HepG2 (cell line): ENCODE results near the gene ASAP2. TPM values are rescaled to one million over a fixed set of nuclear protein-coding genes. Genes with fewer than 3 reads are reported as not detected.
A peak's percentile ranks its signal among the peaks of the same experiment; 100 is the strongest.

Source experiments
- BORCS8-MEF2B ChIP-seq: sonication (generic); formaldehyde crosslinking; IDR thresholded peaks from 2 replicates; pipeline ENCODE4 v1.8.0; 2022; ENCODE audit warnings: mild to moderate bottlenecking, missing genetic modification reagents
- BRD4 ChIP-seq: sonication (generic); formaldehyde crosslinking; IDR thresholded peaks from 2 replicates; pipeline ENCODE4 v1.4.0; 2020; ENCODE audit warnings: missing genetic modification reagents
- GTF2F1 ChIP-seq: fragments of 150-350 bp; IDR thresholded peaks from 2 replicates; pipeline ENCODE4 v1.6.1; 2014; ENCODE audit warnings: low read length
- GTF3A ChIP-seq: sonication (generic); formaldehyde crosslinking; conservative IDR thresholded peaks from 2 replicates; pipeline ENCODE4 v1.4.0; 2020; ENCODE audit warnings: mild to moderate bottlenecking, missing genetic modification reagents
- MIER2 ChIP-seq: IDR thresholded peaks from 2 replicates; pipeline ENCODE4 v1.6.1; 2016; ENCODE audit warnings: missing biosample characterization, missing genetic modification reagents
- ONECUT2 ChIP-seq: sonication (generic); formaldehyde crosslinking; IDR thresholded peaks from 2 replicates; pipeline ENCODE4 v1.4.0; 2020; ENCODE audit warnings: missing genetic modification reagents
- PAF1 ChIP-seq: IDR thresholded peaks from 2 replicates; pipeline ENCODE4 v1.6.1; 2016; ENCODE audit warnings: missing genetic modification reagents, missing compliant biosample characterization
- PAX8 ChIP-seq: sonication (generic); formaldehyde crosslinking; IDR thresholded peaks from 2 replicates; pipeline ENCODE4 v1.8.0; 2022; ENCODE audit warnings: mild to moderate bottlenecking, missing genetic modification reagents, borderline replicate concordance
- PHF5A ChIP-seq: IDR thresholded peaks from one replicate; pipeline ENCODE4 v1.6.1; 2018; ENCODE audit warnings: low read depth, missing genetic modification reagents; ENCODE audit not compliant: unreplicated experiment
- PHF8 ChIP-seq: sonication (generic); formaldehyde crosslinking; IDR thresholded peaks from 2 replicates; pipeline ENCODE4 v1.5.0; 2020; ENCODE audit warnings: missing genetic modification reagents
- RARA ChIP-seq: IDR thresholded peaks from 2 replicates; pipeline ENCODE4 v1.6.1; 2016; ENCODE audit warnings: missing genetic modification reagents, missing compliant biosample characterization
- SNAPC2 ChIP-seq: sonication (generic); formaldehyde crosslinking; IDR thresholded peaks from 2 replicates; pipeline ENCODE4 v1.8.1; 2022; ENCODE audit warnings: mild to moderate bottlenecking, missing genetic modification reagents
- TCF7 ChIP-seq: sonication (generic); IDR thresholded peaks from 2 replicates; pipeline ENCODE4 v1.6.1; 2016; ENCODE audit warnings: antibody characterized with exemption, low read depth
- TCF7L2 ChIP-seq: IDR thresholded peaks from 2 replicates; pipeline ENCODE4 v1.6.1; 2011; ENCODE audit warnings: mild to moderate bottlenecking, low read depth, low read length, moderate library complexity
- TSC22D2 ChIP-seq: sonication (generic); formaldehyde crosslinking; IDR thresholded peaks from 2 replicates; pipeline ENCODE4 v1.5.1; 2020; ENCODE audit warnings: missing genetic modification reagents, mild to moderate bottlenecking, borderline replicate concordance
- ZBTB3 ChIP-seq: sonication (generic); formaldehyde crosslinking; IDR thresholded peaks from 2 replicates; pipeline ENCODE4 v1.4.0; 2020; ENCODE audit warnings: low read depth, mild to moderate bottlenecking, moderate library complexity, missing genetic modification reagents, borderline replicate concordance
- ZNF556 ChIP-seq: sonication (generic); formaldehyde crosslinking; IDR thresholded peaks from 2 replicates; pipeline ENCODE4 v1.4.0; 2020; ENCODE audit warnings: mild to moderate bottlenecking, missing genetic modification reagents, borderline replicate concordance
- ZNF709 ChIP-seq: sonication (generic); formaldehyde crosslinking; IDR thresholded peaks from 2 replicates; pipeline ENCODE4 v1.5.0; 2020; ENCODE audit warnings: mild to moderate bottlenecking, missing genetic modification reagents
- ZNF780A ChIP-seq: sonication (generic); formaldehyde crosslinking; IDR thresholded peaks from 2 replicates; pipeline ENCODE4 v1.8.0; 2022; ENCODE audit warnings: mild to moderate bottlenecking, missing genetic modification reagents, moderate library complexity
- polyA plus RNA-seq, 8 experiments: library from polyadenylated mRNA; depleted of rRNA in 3 of 8; stranded (reverse) in 7 of 8; unstranded in 1 of 8; fragments of >200 nt; fragmentation: Illumina TruSeq in 4 of 8; extraction: Trizol in 4 of 8; gene quantifications; 2 replicates each; pipeline versions ENCODE4 v1.2.1 to v1.2.3, GENCODE V29; 2011 to 2016; ENCODE audit warnings: low read depth in 4 of 8, missing spikeins in 1 of 8, mixed read lengths in 1 of 8; ENCODE audit not compliant: insufficient read depth in 1 of 8
- total RNA-seq, 5 experiments: library from RNA; depleted of rRNA; stranded (reverse); fragments of >200 nt; fragmentation: Illumina TruSeq; extraction: Trizol; gene quantifications; 2 replicates each; pipeline ENCODE4 v1.2.3, GENCODE V29; 2016; ENCODE audit warnings: low read depth in 1 of 5
- TF ChIP-seq, protein P1 (sequence below): IDR thresholded peaks from 2 replicates; pipeline ENCODE4 v1.6.1; 2016; ENCODE audit warnings: missing genetic modification reagents, missing compliant biosample characterization
- TF ChIP-seq, protein P2 (sequence below): sonication (generic); formaldehyde crosslinking; IDR thresholded peaks from 2 replicates; pipeline ENCODE4 v1.5.1; 2020; ENCODE audit warnings: missing genetic modification reagents, mild to moderate bottlenecking, borderline replicate concordance
- TF ChIP-seq, protein P3 (sequence below): sonication (generic); formaldehyde crosslinking; IDR thresholded peaks from 2 replicates; pipeline ENCODE4 v1.8.0; 2022; ENCODE audit warnings: mild to moderate bottlenecking, missing genetic modification reagents, borderline replicate concordance
- TF ChIP-seq, protein P4 (sequence below): fragments of 450-650 bp; IDR thresholded peaks from 2 replicates; pipeline ENCODE4 v1.6.1; 2017; ENCODE audit warnings: mild to moderate bottlenecking

Gene ASAP2
- total and polyA plus RNA-seq, 2 of the 13 experiments (the other 11 are each of a cell fraction or from before 2014, with no cell fraction given), result 7.3 to 22.3 TPM

DNA sequence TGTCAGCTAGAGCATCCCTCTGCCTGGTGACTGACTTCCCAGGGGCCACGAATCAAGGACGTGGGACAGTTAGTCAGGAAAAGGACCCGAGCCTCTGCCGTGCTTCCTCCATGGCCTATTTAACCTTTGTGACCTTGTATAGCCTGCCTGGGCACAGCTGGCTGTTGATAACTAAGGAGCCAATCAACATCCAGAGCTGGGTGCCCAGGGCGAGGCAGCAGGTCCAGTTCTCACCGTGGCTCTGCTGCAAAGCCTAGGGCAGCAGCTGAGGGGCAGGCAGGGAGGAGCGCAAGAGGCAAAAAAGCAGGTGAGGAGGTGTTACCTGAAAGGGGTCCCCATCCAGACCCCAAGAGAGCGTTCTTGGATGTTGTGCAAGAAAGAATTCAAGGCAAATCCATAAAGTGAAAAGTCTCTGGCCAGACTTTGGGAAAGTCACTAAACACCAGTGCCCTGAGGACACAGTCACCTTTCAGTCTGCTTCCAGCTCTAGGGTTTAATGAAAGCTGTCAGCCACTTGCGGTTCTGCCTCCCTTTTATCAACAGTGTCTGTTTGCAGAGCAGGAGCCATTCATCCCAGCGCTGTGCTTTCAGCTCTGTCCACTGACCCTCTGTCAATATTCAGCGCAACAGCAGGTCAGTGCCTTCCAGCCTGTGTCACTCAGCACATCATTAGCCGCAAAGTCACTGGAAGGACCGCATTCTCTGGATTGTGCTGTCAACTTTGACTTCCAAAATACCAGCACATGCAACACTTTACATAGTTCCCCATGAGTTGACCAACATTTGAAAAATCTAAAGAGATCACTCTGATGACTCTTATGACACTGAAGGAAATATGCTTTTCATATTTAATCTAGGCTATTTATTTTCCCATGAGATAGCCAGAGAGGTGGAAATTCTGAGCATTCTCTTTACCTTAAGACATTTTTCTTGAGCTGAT lies 38.6 kb upstream of the ASAP2 start (continued):
- peak; percentile 48 for TF ChIP-seq PHF5A (CRISPR knock-in tag)
- TF ChIP-seq MIER2 (CRISPR knock-in tag), result peak; percentile 60
- 0 out of 2 replicates have a peak, but pooled peaks have one; percentile 18 for TF ChIP-seq BORCS8-MEF2B (CRISPR knock-in tag)
- TF ChIP-seq, protein P1, sequence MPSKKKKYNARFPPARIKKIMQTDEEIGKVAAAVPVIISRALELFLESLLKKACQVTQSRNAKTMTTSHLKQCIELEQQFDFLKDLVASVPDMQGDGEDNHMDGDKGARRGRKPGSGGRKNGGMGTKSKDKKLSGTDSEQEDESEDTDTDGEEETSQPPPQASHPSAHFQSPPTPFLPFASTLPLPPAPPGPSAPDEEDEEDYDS (CRISPR knock-in tag), result peak; percentile 80
- TF ChIP-seq PHF8, result no peak
- TF ChIP-seq GTF3A, result no peak
- peak; percentile 57; the same call in 1 of the 2 replicates for TF ChIP-seq ZNF709
- TF ChIP-seq, protein P2, sequence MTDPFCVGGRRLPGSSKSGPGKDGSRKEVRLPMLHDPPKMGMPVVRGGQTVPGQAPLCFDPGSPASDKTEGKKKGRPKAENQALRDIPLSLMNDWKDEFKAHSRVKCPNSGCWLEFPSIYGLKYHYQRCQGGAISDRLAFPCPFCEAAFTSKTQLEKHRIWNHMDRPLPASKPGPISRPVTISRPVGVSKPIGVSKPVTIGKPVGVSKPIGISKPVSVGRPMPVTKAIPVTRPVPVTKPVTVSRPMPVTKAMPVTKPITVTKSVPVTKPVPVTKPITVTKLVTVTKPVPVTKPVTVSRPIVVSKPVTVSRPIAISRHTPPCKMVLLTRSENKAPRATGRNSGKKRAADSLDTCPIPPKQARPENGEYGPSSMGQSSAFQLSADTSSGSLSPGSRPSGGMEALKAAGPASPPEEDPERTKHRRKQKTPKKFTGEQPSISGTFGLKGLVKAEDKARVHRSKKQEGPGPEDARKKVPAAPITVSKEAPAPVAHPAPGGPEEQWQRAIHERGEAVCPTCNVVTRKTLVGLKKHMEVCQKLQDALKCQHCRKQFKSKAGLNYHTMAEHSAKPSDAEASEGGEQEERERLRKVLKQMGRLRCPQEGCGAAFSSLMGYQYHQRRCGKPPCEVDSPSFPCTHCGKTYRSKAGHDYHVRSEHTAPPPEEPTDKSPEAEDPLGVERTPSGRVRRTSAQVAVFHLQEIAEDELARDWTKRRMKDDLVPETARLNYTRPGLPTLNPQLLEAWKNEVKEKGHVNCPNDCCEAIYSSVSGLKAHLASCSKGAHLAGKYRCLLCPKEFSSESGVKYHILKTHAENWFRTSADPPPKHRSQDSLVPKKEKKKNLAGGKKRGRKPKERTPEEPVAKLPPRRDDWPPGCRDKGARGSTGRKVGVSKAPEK, result peak; percentile 47; the same call in 1 of the 2 replicates
- TF ChIP-seq ZBTB3, result no peak
- no peak for TF ChIP-seq ONECUT2
- TF ChIP-seq GTF2F1, result no peak
- TF ChIP-seq BRD4, result no peak
- no peak for TF ChIP-seq PAF1
- TF ChIP-seq, protein P3, sequence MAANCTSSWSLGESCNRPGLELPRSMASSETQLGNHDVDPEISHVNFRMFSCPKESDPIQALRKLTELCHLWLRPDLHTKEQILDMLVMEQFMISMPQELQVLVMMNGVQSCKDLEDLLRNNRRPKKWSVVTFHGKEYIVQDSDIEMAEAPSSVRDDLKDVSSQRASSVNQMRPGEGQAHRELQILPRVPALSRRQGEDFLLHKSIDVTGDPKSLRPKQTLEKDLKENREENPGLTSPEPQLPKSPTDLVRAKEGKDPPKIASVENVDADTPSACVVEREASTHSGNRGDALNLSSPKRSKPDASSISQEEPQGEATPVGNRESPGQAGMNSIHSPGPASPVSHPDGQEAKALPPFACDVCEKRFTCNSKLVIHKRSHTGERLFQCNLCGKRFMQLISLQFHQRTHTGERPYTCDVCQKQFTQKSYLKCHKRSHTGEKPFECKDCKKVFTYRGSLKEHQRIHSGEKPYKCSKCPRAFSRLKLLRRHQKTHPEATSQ (CRISPR knock-in tag), result 0 out of 2 replicates have a peak, but pooled peaks have one; percentile 23
- TF ChIP-seq RARA (CRISPR knock-in tag), result peak; percentile 92
- TF ChIP-seq ZNF780A (CRISPR knock-in tag), result no peak
- TF ChIP-seq ZNF556 (CRISPR knock-in tag), result no peak
- TF ChIP-seq TSC22D2 (CRISPR knock-in tag), result no peak
- TF ChIP-seq, protein P4, sequence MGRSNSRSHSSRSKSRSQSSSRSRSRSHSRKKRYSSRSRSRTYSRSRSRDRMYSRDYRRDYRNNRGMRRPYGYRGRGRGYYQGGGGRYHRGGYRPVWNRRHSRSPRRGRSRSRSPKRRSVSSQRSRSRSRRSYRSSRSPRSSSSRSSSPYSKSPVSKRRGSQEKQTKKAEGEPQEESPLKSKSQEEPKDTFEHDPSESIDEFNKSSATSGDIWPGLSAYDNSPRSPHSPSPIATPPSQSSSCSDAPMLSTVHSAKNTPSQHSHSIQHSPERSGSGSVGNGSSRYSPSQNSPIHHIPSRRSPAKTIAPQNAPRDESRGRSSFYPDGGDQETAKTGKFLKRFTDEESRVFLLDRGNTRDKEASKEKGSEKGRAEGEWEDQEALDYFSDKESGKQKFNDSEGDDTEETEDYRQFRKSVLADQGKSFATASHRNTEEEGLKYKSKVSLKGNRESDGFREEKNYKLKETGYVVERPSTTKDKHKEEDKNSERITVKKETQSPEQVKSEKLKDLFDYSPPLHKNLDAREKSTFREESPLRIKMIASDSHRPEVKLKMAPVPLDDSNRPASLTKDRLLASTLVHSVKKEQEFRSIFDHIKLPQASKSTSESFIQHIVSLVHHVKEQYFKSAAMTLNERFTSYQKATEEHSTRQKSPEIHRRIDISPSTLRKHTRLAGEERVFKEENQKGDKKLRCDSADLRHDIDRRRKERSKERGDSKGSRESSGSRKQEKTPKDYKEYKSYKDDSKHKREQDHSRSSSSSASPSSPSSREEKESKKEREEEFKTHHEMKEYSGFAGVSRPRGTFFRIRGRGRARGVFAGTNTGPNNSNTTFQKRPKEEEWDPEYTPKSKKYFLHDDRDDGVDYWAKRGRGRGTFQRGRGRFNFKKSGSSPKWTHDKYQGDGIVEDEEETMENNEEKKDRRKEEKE, result no peak
- TF ChIP-seq PAX8 (CRISPR knock-in tag), result no peak
- no peak for TF ChIP-seq TCF7L2
- peak; percentile 63; the same call in 1 of the 2 replicates for TF ChIP-seq SNAPC2
- TF ChIP-seq TCF7, result peak; percentile 77
